ENCODE results near the gene ZSWIM6. TPM values are rescaled to one million over a fixed set of nuclear protein-coding genes. Genes with fewer than 3 reads are reported as not detected.

The ZSWIM6 gene
- total RNA-seq, 4 donors from 2014 or later = 1.9 to 4.0 (median 3.0) TPM

- Histone ChIP-seq H3K27ac (no peak overlapping the region), H3K36me3 (no peaks in the 10 kb centered on the region), H3K9me3 (no peaks in the 10 kb centered on the region), H3K4me1 (no peaks in the 10 kb centered on the region), H3K4me3 (no peak overlapping the region), H3K27me3 (no peaks in the 10 kb centered on the region)
- no peak for TF ChIP-seq CTCF (IDR thresholded peaks at IDR 0.05 in 4 of 5, conservative IDR thresholded peaks at IDR 0.05 in 1 of 5)
- TF ChIP-seq POLR2A (IDR thresholded peaks at IDR 0.05) = no peak
- in situ Hi-C loops (cut with MboI; ENCODE audit: low sequenced_read_pairs in 4 of 4) (no loop called here), intact Hi-C loops (cut with DNase I; ENCODE audit: low total_unique reads) (no loop called here)
- ATAC-seq (no peak), DNase-seq (no peak)
Measured at GRCh38 chr5:61567337-61567736, 235.3 kb downstream of the ZSWIM6 start.

- no peaks in the 10 kb centered on the region for H3K9me3 ChIP-seq
- DNase-seq = no peak
- no peaks in the 10 kb centered on the region for H3K36me3 ChIP-seq
- in situ Hi-C loops (cut with MboI; ENCODE audit: low sequenced_read_pairs in 4 of 4) (no loop called here), intact Hi-C loops (cut with DNase I; ENCODE audit: low total_unique reads) (no loop called here)
- H3K4me3 ChIP-seq = no peak overlapping the region
- no peak overlapping the region for H3K27ac ChIP-seq
- TF ChIP-seq CTCF (IDR thresholded peaks at IDR 0.05 in 4 of 5, conservative IDR thresholded peaks at IDR 0.05 in 1 of 5) = no peak
- TF ChIP-seq POLR2A (IDR thresholded peaks at IDR 0.05) = no peak
- no peaks in the 10 kb centered on the region for H3K4me1 ChIP-seq
- H3K27me3 ChIP-seq = no peaks in the 10 kb centered on the region
- peak in 1 of 2 donors; percentile 42 for ATAC-seq
Measured at GRCh38 chr5:61569353-61569752, 237.3 kb downstream of the ZSWIM6 start.

GRCh38 chr5:61570767-61571166, 238.7 kb downstream of the ZSWIM6 start:
- in situ Hi-C loops (cut with MboI; ENCODE audit: low sequenced_read_pairs in 4 of 4) = no loop called here

GRCh38 chr5:61572959-61573358, 240.9 kb downstream of the ZSWIM6 start:
- H3K4me1 ChIP-seq = no peaks in the 10 kb centered on the region
- in situ Hi-C loops (cut with MboI; ENCODE audit: low sequenced_read_pairs in 4 of 4) = no loop called here
- no peaks in the 10 kb centered on the region for H3K36me3 ChIP-seq
- TF ChIP-seq CTCF (IDR thresholded peaks at IDR 0.05 in 4 of 5, conservative IDR thresholded peaks at IDR 0.05 in 1 of 5) (no peak), POLR2A (IDR thresholded peaks at IDR 0.05) (no peak)
- no peaks in the 10 kb centered on the region for H3K27me3 ChIP-seq
- ATAC-seq (no peak), DNase-seq (no peak)
- H3K9me3 ChIP-seq = no peaks in the 10 kb centered on the region
- no peak overlapping the region for H3K4me3 ChIP-seq
- no peak overlapping the region for H3K27ac ChIP-seq
- intact Hi-C loops (cut with DNase I; ENCODE audit: low total_unique reads) = no loop called here

More at GRCh38 chr5:61570767-61571166, 238.7 kb downstream of the ZSWIM6 start:
- TF ChIP-seq POLR2A (IDR thresholded peaks at IDR 0.05) (no peak), CTCF (IDR thresholded peaks at IDR 0.05 in 4 of 5, conservative IDR thresholded peaks at IDR 0.05 in 1 of 5) (no peak)
- H3K36me3 ChIP-seq = no peaks in the 10 kb centered on the region
- ATAC-seq (no peak), DNase-seq (no peak)
- no peaks in the 10 kb centered on the region for H3K27me3 ChIP-seq
- no peaks in the 10 kb centered on the region for H3K9me3 ChIP-seq
- no peak overlapping the region for H3K27ac ChIP-seq
- no peak overlapping the region for H3K4me3 ChIP-seq
- intact Hi-C loops (cut with DNase I; ENCODE audit: low total_unique reads) = no loop called here
- H3K4me1 ChIP-seq = no peaks in the 10 kb centered on the region

GRCh38 chr5:61575103-61575502, 243.0 kb downstream of the ZSWIM6 start:
- H3K9me3 ChIP-seq = no peaks in the 10 kb centered on the region
- no peak overlapping the region for H3K4me3 ChIP-seq
- no peak for TF ChIP-seq CTCF (IDR thresholded peaks at IDR 0.05 in 4 of 5, conservative IDR thresholded peaks at IDR 0.05 in 1 of 5)
- TF ChIP-seq POLR2A (IDR thresholded peaks at IDR 0.05) = no peak
- H3K4me1 ChIP-seq = no peaks in the 10 kb centered on the region
- no peak for DNase-seq
- ATAC-seq = no peak
- in situ Hi-C loops (cut with MboI; ENCODE audit: low sequenced_read_pairs in 4 of 4) = no loop called here
- no peaks in the 10 kb centered on the region for H3K36me3 ChIP-seq
- intact Hi-C loops (cut with DNase I; ENCODE audit: low total_unique reads) = no loop called here
- H3K27ac ChIP-seq = no peak overlapping the region
- no peaks in the 10 kb centered on the region for H3K27me3 ChIP-seq
